Cerebellar cortex (tissue), 1 donor: ENCODE measurements around the gene TMEM239.
"Not testable (repeated sequence)": the region's sequence is repeated elsewhere in the genome, so short reads cannot be mapped to it uniquely, and the experiment has no call there.

ENCODE experiments used
- DNase-seq: peaks from one replicate; pipeline ENCODE4 v3.0.0-alpha.2; 2015; ENCODE audit warnings: low spot score

Gene TMEM239

DNA sequence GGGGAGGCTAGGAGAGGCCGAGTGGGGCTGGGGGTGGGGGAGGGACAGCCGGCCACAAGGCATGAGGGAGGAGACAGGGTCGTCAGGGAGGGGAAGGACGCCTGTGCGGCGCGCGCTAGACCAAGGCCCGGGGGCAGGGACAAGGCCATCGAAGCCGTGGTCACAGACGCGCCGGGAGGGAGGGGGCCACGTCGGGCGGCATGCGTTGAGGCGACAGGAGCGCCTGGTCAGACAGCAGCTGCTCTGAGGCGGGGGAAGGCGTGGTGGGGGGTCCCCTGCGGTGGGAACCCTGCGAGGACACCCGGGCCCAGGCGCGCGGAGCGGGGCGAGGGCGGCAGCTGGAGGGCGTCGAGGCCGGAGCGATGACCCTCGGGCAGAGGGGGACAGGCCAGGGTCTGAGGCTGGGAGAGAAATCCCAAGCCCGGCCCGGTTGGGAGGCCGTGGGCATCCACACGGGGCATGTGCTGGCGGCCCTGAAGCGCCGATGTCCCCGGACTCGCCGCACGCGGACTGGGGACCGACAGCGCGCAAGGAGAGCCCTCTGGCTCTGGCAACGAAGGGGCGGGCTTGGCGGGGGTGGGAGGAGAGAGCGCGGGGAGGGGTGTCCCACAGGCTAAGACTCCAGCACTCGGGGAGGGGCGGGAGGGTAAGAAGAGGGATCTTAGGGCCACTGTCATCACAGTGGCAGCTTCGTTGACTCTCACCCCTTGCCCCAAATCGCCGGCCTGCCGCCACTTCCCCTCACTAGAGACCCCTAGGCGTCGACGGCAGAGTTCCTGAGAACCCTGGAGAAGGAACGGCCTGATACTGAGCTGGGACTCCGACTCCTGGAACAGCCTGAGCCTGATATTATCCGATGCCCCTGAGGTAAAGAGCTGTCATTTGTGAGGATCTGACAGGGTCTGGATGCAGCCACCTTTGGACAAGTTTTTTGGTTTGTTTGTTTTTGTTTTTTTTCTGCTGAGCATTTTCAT is 5.0 kb downstream of the TMEM239 start:
- no peak for DNase-seq

DNA sequence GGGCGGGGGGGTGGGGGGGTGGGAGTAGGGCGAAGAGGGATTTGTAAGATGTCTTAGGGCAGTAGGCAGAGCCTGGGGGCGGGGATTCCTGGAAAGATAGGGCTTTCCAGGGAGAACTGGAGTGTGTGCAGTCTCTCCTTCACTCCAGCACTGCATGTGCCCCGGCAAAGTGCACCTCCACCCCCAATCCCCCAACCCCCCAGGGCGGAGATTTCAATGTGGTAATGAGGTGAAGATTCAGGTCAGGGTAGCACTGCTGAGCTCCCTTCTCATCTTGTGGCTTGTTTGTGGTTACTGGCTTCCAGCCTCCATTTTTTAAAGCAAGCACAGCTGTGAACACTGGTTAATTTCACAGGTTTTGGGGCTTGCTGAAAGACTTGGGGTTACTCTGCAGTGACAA is 5.9 kb downstream of the TMEM239 start:
- no peak for DNase-seq

GRCh38 chr20:2825761-2826160 is 9.6 kb downstream of the TMEM239 start:
- DNase-seq: no peak

DNA sequence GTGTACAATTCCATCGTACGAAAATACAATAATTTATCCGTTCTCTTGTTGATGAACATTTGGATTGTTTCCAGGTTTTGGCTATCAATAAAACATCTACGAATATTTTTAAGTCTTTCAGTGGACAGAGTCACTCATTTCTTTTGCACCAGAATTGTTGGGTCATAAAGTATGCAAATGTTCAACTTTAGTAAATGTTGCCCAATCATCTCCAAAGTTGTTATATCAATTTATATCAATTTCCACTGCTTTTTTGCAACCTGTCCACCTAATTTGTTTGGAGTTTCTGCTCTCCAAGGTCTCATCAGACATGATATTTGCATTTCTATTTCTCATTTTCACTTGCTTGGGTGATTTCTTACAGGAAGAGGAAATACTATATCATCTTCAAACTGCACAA is 10.5 kb downstream of the TMEM239 start:
- DNase-seq: no peak

DNA sequence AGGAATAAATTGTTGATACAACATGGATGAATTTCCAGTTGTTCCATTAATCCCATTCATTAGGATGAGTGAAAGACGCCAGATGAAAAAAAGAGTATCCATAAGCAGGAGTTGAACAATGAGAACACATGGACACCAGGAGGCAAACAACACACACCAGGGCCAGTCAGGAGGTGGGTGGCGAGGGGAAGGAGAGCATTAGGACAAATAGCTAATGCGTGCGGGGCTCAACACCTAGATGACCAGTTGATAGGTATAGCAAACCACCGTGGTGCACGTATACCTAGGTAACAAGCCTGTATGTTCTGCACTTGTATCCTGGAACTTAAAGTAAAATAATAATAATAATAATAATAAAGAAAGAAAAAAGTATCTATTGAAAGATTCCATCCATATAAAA is 13.2 kb downstream of the TMEM239 start:
- no peak for DNase-seq

- not testable (repeated sequence) for DNase-seq
Observed at GRCh38 chr20:2831206-2831605, 15.0 kb downstream of the TMEM239 start.

DNA sequence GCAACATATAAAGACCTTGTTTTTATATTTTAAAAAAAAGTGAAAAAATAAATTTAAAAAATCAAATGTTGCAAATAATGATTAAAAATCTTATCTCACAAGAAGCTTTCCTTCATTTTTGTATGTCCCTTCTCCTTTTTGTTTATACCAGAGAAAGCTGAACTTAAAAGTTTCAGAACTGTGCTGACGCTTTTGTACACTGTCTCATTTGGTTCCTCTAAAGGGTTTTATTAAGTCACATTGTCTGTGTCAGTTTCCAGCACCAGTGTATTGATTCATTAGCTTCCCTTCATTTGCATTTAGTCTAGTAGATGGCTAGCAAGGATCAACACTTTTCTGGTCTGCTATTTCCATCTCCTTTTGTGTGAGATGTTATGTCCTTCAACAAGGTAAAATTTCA is 17.6 kb downstream of the TMEM239 start:
- no peak for DNase-seq

DNA sequence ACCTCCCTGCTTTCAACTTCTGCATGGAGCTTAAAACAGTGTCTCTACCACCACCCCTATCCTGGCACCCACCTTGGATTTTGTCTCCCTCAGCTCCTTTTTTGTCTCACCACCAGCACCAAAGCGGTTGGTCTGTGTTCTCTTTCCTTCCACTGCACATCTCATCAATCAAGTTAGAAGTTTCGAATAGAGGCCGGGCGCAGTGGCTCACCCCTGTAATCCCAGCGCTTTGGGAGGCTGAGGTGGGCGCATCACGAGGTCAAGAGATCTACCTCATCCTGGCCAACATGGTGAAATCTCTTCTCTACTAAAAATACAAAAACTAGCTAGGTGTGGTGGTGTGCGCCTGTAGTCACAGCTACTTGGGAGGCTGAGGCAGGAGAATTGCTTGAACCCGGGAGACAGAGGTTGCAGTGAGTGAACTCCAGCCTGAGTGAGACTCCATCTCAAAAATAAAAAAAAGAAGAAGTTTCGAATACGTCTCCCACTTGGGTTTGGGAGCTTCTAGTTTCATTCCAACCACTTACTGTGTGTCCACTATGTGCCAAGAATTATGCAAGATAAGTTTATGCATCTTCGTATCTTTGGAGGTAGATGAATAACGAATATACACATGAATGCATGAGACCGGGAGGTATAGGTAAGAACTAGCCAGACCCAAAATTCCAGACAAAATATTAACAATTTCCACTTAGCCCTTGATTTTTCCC is 18.4 kb downstream of the TMEM239 start:
- no peak for DNase-seq

DNA sequence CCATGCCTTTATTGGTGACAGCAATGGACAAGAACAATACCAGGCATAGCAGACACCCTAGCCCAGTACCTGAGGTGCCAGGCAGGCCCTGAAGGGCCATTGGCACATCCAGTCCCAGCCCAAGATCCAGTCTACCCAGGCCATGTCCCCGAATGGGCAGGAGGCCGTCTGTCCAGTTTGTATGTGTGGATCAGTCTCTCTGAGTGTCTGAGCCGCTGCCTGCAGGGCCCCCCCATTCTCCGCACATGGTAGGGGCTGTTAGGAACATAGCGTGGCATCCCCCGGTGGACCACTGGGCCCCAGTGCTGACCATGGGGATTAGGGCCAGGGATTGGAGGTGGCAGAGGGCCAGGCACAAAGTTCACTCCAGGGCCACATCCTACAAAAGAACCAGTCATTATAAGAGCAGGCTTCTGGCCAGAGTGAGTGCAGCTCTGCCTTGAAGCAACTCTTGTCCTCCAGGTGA is 19.2 kb downstream of the TMEM239 start:
- no peak for DNase-seq

DNA sequence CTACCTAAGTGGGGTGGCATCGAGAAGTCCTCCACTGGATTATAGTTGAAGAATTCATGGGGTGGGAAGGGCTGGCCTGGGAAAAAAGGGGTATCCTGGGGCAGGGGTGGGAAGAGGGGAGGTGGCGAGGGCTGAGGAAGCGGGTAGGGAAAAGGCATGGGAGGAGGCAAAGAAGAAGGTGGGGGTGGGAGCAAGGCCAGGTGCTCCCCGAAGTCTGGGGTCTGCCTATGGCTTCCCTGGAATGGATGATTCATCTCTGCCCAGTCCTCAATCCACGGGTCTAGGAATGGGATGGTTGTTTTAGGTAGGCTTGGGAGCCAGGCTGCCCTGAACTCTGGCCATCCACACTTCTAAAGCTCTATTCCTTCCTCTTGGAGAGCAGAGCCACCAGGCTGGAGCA is 19.9 kb downstream of the TMEM239 start:
- DNase-seq: no peak

GRCh38 chr20:2837221-2837960 is 21.2 kb downstream of the TMEM239 start:
- DNase-seq: no peak

- DNase-seq: no peak
Observed at GRCh38 chr20:2838170-2838797, 22.1 kb downstream of the TMEM239 start.

DNA sequence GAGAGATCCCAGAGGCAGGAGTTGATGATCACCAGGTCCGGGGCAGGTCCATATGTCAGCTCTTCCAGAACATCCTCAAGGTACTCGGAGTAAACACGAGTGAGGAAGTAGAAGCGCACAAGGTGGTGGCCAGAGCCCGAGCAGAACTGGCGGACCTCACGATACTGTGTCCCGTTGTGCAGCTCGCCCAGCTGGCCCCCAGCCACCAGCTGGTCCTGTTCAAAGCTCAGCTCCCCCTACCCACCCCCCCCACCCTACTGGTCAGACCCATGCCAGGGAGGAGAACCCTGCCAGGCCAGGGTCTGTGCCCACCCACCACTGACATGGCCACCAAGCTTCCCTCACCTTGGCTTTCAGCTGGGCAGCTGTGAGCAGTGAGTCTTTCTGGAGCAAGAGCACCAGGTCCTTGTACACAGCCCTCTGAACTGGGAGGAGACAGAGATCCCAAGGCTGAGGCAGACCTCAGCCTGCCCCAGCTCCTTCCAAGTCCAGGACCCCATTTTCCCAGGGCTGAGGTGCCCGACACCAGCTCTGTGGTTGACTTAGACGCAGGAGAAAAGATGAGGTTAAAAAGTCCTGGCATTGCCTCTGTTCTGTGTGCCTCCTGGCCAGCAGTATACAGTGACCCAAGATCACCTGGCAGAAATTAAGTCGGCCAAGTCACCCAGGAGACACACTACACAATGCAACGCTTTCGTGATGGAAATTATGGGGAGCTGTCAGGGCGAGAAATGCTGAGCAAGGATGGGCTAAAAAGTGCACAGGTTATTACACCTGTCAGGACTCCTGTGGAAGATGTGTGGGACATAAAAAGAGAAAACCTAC is 22.9 kb downstream of the TMEM239 start:
- no peak for DNase-seq

- no peak for DNase-seq
Observed at GRCh38 chr20:2839732-2840137, 23.6 kb downstream of the TMEM239 start.

DNA sequence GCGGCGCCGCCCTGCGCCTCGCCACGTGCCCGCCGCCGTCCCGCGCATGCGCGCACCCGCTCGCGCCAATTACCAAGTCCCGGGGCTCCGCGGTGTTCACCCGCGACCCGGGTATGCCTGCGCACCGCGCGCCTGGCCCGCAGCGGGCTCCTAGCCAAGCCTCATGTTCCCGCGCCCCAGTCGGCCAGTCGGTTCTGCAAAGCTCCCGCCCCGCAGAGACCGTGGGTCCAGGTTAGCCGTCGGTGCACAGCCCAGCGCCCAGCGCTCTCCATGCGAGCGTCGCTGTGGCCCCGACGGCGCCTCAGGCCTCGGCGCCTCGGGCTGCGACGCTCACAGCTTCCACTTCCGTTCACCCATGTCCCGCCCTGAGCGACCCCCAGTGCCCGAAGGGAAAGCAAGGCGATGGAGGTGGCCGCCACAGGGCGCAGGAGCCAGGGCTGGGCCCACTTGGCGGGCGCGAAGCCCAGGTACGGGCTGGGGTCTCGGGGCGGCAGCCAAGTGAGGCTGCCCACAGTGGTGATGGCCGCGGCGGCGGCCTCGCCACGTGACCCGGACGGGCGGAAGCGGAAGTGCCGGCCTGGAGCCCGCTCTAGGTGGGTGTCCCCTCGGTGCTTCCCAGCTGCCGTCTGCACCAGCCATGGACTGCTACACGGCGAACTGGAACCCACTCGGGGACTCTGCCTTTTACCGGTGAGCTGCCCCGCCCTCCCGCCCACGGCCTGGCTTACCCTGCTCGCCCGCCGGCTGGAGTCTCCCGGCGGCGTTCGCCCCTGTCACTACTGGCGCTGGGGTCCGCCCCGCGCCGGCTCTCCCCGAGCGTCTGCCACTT is 24.2 kb downstream of the TMEM239 start, which contains the start of the genes PCED1A and VPS16:
Gene PCED1A (minus strand): TSS at position 518 of the 829 bp plus-strand sequence. CDS start 743 bp downstream, outside the sequence.
Gene VPS16 (plus strand): TSS at position 608 of the 829 bp plus-strand sequence. CDS start 30 bp downstream, at position 638.
- peak; percentile 84 for DNase-seq

- DNase-seq: peak; percentile 39
Observed at GRCh38 chr20:2840967-2841531, 24.9 kb downstream of the TMEM239 start.

GRCh38 chr20:2845607-2846006 is 29.4 kb downstream of the TMEM239 start:
- no peak for DNase-seq

GRCh38 chr20:2846698-2847097 is 30.5 kb downstream of the TMEM239 start:
- DNase-seq: no peak

DNA sequence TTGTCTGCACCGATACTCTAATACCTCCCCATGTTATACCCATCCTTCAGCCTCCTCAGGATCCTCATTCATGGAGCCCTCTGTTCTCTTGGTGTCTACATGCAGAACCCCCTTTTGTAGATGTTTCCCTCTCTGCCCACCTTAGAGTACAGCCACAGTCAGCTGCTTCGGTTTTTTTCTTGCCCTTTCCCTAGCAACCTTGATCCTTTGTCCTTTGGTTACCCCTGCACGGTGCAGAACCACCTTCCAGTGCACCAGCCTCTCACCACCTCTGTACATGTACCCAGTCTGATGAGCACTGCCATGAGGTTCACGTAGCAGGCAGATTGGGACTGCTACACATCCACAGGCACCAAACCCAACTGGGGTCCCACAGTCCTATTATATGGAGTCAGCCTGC is 31.6 kb downstream of the TMEM239 start:
- DNase-seq: no peak
